Putamen (tissue), 1 donor: ENCODE results near the gene ZNF587B.
"Not testable (repeated sequence)": the region's sequence is repeated elsewhere in the genome, so short reads cannot be mapped to it uniquely, and the experiment has no call there.

Source experiments
- DNase-seq: peaks from one replicate; pipeline ENCODE4 v3.0.0-alpha.2; 2016; ENCODE audit warnings: low spot score

ZNF587B gene

DNA sequence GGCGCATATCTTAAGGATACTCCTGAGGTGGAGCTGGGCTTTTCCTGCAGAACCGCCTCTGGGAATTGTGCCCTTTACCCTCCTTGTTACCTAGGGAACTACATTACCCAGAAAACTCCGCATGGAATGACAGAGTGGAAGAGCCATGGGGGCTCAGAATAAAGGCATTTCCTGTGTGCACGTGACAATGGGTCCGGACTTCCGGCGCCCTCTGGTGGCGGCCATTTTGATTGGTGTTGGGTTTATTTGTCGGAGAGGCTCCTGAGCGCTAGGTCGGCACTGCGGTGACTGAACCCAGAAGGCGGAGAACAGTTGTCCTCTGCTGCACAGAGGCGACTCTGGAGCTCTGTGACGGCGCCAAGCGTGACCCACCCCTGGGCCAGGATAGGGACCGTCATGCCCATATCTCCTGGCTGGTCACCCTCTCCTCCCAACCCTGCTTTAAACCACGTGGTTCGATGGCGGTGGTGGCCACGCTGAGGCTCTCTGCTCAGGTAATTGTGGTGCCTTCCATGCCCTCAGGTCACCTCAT lies at the start of gene ZNF587B:
TSS of gene ZNF587B (plus strand) at position 229 of the 532 bp plus-strand sequence. CDS start at position 459, 230 bp downstream.
- peak; percentile 68 for DNase-seq

DNA sequence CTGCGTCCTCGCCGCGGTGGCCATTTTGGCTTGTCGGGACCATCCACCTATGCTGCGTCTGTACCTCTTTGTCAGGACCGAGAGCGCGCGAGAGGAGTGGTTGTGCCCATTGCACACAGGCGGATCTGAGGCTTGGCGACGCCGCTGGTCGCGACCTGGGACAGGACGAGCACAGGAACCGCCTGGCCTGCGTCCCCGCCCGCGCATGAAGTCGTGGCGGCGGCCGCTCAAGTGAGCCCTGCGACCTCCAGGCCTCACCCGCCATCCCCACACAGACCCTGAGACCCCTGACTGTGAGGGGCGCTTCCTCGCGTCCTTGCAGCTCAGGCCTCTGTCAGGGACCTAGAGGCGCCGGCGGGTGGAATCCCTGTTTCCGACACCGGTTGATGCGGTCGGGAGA lies 43.8 kb upstream of the ZNF587B start:
- DNase-seq, result no peak

DNA sequence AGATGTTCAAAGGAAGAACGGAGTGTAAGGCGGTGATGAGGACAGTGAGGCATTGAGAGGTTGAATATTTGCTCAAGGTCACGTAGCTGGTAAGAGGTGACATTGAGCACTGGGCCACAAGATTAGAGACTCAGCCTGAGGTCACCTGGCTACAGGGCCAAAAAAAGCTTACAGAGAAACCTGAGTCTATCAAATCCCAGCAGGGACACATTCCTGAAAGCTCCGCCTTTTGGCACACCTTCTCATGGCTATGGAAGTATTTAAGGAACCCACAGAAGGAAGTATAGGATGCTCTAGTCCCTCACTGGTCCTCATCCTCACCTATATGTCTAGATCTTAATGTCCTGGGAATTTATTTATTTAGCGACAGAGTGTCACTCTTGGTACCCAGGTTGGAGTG lies 43.2 kb upstream of the ZNF587B start:
- DNase-seq, result no peak

DNA sequence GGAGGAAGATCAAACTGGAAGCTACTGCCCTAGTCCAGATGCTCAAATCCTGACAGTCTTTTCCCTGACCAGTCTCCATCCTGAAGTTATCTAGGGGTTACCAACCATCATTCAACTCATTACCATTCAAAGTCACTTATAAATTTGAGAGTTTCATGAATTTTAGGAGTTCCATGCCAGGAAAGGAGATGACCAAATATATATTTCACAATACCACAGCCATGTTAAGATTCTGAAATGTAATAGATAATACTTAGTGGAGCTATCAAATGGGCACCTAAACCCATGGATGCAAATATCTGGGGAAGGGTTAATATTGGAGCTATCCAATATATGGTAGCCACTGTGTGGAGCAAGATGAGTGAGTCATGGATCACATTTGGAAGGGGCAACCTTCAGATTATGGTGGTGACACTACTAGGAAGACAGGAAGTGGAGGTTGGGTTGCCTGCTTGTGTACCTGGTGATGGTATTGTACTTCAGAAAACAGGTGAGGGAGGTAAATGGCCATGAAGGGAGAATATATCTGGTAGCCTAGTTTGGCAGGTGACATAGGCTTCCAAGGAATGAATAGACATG lies 41.9 kb upstream of the ZNF587B start:
- no peak for DNase-seq

DNA sequence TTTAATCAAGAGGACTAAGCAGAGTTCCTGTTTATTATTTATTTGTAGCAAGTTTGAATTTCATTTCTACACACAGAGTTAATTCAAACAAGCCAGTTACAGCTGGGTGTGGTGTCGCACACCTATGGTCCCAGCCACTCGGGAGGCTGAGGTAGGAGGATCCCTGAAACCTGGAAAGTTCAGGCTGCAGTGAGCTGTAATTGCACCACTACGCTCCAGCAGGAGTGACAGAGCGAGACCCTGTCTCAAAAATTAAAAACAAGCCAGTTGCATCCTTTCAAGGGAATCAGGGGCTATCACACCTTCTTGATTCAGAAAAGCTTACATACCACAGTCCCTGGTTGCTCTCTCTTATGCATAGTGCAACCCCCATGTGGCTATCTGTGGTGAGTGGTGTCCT lies 40.8 kb upstream of the ZNF587B start:
- no peak for DNase-seq

DNA sequence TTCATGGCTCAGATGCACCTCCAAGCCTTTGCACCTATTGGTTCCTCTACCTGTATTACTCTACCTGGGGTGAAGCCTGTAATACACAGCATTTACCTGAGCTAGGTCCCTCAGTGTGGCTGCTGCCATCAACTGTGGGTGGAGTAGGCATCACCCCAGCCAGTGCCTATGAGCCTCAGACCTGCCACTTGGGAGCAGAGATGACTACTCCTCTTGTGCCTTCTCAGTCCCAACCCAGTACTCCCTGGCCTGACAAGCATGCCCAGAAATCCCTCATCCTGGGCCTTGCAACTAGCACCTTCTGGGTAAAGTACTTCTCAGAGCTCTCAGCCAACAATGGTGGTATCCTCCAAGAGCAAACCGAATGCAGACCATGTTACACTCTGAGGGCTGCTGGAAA lies 33.5 kb upstream of the ZNF587B start:
- DNase-seq, result not testable (repeated sequence)

DNA sequence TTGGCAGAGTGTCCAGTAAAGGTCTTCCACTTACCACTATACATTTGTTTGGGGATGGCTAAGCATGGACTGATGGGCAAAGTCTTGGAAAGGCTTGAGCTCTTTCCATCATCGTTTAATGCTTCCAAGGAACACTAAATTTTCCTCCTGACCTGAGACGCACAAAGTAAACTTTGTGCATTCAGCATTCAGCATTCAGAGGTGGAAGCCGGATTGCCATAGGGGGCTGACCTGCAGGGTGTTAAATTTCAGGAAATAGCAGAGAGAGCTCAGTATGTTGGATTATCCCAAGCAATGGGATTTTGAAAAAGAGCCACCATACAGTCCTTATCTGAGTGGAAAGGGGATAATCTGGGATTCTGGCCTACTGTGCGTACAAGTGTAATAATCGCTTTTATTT lies 29.4 kb upstream of the ZNF587B start:
- DNase-seq, result no peak

DNA sequence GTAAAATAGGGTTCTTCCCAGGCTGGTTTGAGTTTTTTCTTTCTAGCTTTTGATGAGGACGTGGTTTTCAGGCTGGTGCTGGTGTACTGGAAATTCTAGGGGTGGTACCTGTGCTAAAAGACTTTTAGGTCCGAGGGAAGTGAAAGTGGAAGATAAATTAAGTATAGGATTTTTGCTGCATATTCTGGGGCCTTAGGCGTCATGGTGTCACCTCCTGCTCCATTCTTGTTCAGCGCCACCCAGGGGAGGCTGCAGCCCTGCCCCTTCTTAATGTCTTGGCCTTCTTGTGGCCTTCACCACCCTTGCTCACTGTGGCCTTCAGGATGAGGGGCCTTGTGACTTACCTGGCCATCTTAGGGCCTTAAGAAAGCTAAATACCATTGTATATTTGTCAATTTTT lies 27.8 kb upstream of the ZNF587B start:
- no peak for DNase-seq

DNA sequence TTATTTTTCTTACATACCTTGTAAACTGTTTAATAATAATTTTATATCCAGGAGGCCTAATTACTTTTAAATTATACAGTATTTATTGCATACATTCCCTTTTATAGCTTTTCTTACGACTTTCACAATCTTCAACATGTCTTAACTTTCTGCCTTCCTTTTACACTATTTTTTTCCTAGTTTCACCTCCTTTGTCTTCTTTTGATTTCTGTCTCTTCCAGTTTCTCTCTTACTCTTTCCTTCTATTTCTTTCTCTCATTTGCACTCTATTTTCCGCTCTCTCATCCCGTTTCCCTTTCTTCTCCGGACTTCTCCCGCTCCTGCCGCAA lies 26.9 kb upstream of the ZNF587B start:
- no peak for DNase-seq

DNA sequence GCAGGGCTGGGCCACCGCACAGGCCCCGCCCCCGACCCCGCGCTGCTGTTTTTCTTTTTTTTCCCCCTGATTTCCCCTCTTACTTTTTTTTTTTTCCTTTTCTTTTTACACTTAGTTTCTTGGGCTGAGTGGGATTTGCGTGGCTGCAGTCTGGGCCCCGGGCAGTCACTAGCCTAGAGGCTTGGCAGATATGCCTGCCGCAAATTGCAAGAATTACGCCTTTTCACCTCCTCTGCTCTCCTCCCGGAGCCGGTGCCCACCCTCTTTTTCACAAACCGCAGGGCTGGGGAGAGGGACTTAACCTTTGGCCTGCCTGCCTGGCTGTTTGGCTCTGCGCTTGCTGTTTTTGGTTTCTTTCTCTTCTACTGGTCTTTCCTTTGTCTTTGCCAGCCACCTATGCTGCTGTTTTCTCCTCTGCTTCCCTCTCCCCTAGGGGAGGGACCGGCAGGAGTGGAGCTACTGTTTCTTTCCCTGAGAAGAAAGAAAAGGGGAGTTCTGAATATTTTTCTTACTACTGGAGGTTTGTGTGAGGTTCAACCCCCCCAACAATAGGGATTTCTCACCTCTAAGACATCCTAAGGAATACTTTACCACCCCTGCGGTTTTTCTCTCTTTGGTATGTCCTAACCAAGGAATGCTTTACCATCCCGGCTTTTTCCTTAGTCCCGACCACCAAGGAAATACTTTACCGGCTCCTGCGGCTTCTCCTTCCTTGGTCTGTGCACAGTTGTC lies 26.3 kb upstream of the ZNF587B start:
- DNase-seq, result no peak

DNA sequence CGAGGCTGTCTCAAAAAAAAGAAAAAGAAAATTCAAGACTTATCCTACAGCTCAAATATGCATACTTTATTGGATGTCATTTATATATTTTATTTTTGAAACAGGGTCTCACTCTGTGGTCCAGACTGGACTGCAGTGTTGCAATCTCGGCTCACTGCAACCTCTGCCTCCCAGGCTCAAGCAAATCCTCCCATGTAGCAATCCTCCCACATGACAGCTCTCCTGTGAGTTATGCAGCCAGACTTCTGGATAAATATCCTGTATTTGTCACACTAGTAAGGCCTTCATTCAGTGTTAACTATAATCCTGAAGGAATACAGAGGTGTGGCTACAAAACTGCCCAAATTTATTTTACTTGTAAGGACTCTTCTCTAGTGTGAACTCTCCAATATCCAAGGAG lies 22.6 kb upstream of the ZNF587B start:
- no peak for DNase-seq

DNA sequence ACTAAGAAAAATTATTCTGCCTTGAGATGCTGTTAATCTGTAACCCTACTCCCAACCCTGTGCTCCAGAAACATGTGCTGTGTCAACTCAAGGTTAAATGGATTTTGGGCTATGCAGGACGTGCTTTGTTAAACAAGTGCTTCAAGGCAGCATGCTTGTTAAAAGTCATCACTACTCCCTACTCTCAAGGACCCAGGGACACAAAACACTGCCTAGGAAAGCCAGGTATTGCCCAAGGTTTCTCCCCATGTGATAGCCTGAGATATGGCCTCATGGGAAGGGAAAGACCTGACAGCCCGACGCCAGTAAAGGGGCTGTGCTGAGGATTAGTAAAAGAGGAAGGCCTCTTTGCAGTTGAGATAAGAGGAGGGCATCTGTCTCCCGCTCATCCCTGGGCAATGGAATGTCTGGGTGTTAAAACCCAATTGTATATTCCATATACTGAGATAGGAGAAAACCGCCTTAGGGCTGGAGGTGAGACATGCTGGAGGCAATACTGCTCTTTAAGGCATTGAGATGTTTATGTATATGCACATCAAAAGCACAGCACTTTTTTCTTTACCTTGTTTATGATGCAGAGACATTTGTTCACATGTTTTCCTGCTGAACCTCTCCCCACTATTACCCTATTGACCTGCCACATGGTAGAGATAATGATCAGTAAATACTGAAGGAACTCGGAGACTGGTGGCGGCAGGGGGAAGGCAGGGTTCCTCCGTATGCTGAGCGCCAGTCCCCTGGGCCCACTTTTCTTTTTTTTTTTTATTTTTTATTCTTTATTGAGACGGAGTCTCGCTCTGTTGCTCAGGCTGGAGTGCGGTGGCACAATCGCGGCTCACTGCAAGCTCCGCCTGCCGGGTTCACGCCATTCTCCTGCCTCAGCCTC lies 19.4 kb upstream of the ZNF587B start:
- not testable (repeated sequence) for DNase-seq

DNA sequence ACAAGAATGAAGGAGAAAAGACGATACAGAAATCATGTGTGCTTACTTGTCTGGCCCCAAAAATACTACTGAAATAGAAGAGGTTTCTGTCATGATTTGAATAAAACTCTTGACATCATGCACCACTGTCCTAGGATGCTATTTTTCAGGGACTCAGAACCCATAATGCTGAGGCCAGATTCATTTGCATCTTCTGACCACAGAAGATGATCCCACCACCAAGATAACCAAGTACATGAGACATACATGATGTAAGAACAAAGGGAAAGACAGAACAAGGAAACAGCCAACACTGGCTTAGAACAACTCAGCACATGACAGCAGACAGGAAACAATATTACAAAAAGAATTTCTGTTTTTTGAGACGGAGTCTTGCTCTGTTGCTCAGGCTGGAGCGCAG lies 17.9 kb upstream of the ZNF587B start:
- DNase-seq, result no peak

DNA sequence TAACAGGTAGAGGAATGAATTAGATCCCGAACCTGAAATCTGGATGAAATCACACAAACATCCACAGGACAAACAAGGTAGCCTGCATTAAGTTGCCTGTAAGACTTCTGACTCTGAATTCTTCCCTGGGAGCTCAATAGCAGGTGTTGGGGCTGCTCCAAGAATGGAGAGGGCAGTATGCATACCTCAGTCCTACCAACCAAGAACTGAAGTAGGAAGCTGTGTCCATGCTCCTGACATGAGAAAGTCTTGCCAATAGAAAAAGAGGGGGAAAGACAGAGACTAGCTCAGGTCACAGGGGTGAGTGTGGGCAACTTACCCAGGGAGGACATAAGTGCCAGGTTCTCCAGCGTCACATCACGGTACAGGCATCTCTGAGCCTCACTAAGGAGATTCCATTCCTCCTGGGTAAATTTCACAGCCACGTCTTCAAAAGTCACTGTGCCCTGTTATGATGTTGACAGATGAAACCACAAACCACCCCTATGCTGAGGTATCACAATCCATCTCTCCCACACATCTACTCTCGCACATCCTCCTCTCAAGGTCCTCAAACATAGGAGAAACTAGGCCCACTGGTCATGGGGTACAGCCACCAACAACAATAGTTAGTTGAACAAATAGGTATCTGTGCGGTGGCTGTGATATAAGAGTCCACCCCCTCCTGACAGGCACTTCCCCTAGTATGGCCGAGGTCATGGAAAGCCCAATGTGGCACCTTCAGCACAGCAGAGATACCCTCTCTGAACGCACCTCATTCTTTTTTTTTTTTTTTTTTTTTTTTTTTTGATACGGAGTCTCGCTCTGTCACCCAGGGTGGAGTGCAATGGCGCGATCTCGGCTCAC lies 16.9 kb upstream of the ZNF587B start:
- DNase-seq, result not testable (repeated sequence)

DNA sequence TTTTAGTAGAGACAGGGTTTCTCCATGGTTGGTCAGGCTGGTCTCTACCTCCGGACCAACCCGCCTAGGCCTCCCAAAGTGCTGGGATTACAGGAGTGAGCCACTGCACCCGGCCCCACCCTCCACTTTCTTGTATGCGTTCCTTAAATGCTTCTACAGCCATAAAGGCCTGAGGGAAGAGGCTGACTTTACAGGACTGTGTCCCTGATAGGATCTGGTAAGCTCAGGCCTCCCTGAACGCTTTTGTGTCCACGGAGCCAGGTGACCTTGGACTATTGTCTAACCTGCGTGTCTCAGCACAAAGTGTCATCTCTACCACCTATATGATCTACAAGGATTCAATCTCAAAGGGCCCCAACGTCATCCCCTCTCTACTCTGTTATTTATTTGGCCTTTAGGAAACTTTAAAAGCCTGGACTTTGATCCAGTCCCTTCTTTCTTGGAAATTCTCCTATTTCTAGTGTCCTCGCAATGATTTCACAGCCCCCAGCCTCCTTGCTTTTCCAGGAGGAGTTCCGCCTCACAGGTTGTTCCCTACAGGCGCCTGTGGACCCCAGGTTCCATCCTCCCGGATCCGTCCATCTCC lies 16.1 kb upstream of the ZNF587B start:
- no peak for DNase-seq

DNA sequence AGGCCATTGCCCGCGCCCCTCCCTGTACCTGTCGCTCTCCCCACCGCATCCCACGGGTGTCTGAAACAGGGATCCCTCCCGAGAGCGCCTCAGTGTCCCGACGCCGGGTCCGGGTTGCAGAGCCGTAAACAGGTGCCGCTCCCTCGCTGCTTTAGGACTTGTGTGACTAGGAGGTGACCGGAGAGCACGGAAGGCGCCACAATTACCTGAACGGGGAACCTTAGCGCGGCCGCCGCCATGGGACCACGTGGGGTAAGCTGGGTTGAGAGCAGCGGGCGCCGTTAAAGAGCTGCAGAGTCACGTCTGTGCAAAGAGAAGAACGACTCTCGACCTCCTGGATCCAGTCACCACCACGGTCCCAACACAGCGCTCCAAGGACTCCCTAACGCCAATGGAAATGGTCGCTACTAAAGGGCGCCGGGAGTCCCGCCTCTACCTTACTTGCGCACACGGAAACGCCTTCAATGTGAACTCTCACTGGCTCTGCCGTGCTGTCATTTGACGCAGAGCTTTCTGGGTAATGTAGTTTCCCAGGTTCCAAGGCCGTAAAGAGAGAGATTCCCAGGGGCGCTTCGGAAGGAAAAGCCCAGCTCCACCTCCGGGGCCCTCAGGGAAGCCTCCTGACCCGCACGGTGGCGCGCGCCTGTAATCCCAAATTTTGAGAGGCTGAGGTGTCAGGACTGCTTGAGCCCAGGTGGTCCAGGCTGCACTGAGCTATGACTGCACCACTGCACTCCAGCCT lies 15.4 kb upstream of the ZNF587B start, which contains the start of gene ZNF552:
TSS of gene ZNF552 (minus strand) at position 409 of the 742 bp plus-strand sequence. CDS start at position 239, 170 bp downstream.
- peak; percentile 94 for DNase-seq

DNA sequence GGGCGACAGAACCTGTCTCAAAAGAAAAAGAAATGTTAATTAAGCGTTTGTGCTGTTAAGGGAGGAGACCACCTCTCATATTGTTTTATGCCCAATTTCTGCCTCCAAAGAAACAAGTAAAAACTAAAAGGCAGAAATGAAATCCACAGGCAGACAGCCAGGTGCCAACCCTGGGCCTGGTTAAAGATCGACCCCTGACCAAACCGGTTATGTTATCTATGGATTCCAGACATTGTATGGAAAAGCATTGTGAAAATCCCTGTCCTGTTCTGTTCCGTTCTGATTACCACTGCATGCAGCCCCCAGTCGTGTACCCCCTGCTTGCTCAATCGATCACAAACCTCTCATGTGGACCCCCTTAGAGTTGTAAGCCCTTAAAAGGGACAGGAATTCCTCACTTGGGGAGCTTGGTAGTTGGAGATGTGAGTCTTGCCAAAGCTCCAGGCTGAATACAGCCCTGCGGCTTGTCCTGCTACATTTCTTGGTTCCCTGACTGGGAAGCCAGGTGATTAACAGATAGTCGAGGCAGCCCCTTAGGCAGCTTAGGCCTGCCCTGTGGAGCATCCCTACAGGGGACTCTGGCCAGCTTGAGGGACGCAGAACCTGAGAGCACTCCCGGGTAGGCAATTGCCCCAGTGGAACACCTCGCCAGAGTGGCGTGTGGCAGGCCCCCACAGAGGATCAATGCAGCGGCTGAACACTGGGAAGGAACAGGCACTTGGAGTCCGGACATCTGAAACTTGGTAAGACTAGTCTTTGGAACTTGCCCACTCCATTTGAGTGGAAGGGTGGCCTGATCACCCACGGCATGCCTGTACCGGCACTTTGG lies 14.6 kb upstream of the ZNF587B start:
- DNase-seq, result no peak

DNA sequence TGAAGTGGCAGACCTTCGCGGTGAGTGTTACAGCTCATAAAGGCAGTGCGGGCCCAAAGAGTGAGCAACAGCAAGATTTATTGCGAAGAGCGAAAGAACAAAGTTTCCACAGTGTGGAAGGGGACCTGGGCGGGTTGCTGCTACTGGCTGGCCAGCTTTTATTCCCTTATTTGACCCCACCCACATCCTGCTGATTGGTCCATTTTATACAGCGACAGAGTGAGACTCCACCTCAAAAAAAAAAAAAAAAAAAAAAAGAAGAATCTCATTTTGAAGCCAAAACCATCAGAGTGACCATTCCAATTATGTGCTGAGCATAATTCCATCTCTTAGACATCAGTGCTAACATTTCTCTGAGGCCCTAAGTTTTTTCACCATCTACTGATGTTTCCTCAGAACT lies 13.4 kb upstream of the ZNF587B start:
- DNase-seq, result no peak

DNA sequence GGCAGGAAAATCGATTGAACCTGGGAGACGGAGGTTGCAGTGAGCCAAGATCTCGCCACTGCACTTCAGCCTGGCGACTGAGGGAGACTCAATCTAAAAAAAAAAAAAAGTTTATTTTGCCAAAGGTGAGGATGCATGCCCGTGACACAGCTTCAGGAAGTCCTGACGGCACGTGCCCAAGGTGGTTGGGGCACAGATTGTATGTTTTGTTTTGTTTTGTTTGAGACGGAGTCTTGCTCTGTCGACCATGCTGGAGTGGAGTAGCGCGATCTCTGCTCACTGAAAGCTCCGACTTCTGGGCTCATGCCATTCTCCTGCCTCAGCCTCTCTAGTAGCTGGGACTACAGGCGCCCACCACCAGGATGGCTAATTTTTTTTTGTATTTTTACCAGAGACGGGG lies 12.1 kb upstream of the ZNF587B start:
- DNase-seq, result no peak

DNA sequence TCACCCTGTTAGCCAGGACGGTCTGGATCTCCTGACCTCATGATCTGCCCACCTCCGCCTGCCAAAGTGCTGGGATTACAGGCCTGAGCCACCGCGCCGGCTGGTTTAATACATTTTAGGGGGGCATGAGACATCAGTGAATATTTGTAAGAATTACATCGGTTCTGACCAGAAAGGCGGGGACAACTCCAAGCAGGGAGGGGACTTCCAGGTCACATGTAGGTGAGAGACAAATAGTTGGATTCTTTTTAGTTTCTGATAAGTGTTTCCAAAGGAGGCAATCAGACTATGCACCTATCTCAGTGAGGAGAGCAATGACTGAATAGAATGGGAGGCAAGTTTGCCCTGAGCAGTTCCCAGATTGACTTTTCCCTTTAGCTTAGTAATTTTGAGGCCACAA lies 11.7 kb upstream of the ZNF587B start:
- no peak for DNase-seq
